Endothelial cell (in vitro differentiated cells): ENCODE measurements around the gene KNOP1. TPM values are rescaled to one million over a fixed set of nuclear protein-coding genes. Genes with fewer than 3 reads are reported as not detected.

ENCODE experiments used
- DNase-seq: peaks from one replicate; pipeline ENCODE4 v3.0.0; 2021; ENCODE audit warnings: low spot score
- H3K27ac Mint-ChIP-seq: one replicate; pipeline ENCODE4 v1.8.0; 2021; ENCODE audit warnings: mixed read lengths, inconsistent platforms; ENCODE audit not compliant: unreplicated experiment
- H3K27me3 Mint-ChIP-seq: one replicate; pipeline ENCODE4 v1.8.0; 2021; ENCODE audit warnings: mild to moderate bottlenecking, moderate library complexity, mixed read lengths, inconsistent platforms; ENCODE audit not compliant: unreplicated experiment
- H3K36me3 Mint-ChIP-seq: one replicate; pipeline ENCODE4 v1.8.0; 2021; ENCODE audit warnings: mild to moderate bottlenecking, low read depth, mixed read lengths, inconsistent platforms; ENCODE audit not compliant: unreplicated experiment
- H3K4me1 Mint-ChIP-seq: one replicate; pipeline ENCODE4 v1.8.0; 2021; ENCODE audit warnings: mild to moderate bottlenecking, mixed read lengths, inconsistent platforms; ENCODE audit not compliant: unreplicated experiment
- H3K4me3 Mint-ChIP-seq: one replicate; pipeline ENCODE4 v1.8.0; 2021; ENCODE audit warnings: mild to moderate bottlenecking, mixed read lengths, inconsistent platforms; ENCODE audit not compliant: unreplicated experiment
- H3K9me3 Mint-ChIP-seq: one replicate; pipeline ENCODE4 v1.8.0; 2021; ENCODE audit warnings: mixed read lengths, inconsistent platforms; ENCODE audit not compliant: unreplicated experiment
- total RNA-seq: library from RNA; stranded (reverse); fragmentation: NEBNext Ultra II Directional; extraction: Animal tissue kit (Norgen Biotek cat#: 25700); gene quantifications from one replicate; pipeline ENCODE4 v1.2.1, GENCODE V29; 2021; ENCODE audit not compliant: unreplicated experiment
- TF ChIP-seq, protein P1 (sequence below): fragments of 200-600 bp; sonication (generic); IDR thresholded peaks from one replicate; pipeline ENCODE4 v1.5.0; 2021; ENCODE audit warnings: antibody characterized with exemption; ENCODE audit not compliant: unreplicated experiment

Gene KNOP1
- total RNA-seq, 1 donor from 2014 or later = 36.6 TPM

DNA sequence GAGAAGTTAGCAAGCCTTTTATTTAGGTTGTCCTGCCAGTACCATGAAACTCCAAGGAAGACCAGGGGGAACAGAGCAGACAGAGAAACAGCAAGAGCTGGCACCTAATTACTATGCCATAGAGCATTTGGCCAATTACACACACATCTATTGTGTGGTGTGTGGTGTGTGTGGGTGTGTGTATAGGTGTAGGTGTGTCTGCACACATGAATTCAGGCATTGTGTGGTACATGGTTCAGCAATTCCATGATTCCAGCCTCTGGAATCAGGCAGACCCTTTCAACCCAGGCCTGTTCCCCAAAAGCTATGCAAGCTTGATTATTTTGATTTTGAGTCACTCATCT, 25.8 kb upstream of the KNOP1 start:
- Mint-ChIP-seq H3K4me1 (peaks cover 18% of the 10 kb centered on the region), H3K27ac (no peak overlapping the region), H3K4me3 (no peak overlapping the region), H3K27me3 (no peaks in the 10 kb centered on the region), H3K9me3 (no peaks in the 10 kb centered on the region), H3K36me3 (peaks cover 6% of the 10 kb centered on the region)
- TF ChIP-seq, protein P1, sequence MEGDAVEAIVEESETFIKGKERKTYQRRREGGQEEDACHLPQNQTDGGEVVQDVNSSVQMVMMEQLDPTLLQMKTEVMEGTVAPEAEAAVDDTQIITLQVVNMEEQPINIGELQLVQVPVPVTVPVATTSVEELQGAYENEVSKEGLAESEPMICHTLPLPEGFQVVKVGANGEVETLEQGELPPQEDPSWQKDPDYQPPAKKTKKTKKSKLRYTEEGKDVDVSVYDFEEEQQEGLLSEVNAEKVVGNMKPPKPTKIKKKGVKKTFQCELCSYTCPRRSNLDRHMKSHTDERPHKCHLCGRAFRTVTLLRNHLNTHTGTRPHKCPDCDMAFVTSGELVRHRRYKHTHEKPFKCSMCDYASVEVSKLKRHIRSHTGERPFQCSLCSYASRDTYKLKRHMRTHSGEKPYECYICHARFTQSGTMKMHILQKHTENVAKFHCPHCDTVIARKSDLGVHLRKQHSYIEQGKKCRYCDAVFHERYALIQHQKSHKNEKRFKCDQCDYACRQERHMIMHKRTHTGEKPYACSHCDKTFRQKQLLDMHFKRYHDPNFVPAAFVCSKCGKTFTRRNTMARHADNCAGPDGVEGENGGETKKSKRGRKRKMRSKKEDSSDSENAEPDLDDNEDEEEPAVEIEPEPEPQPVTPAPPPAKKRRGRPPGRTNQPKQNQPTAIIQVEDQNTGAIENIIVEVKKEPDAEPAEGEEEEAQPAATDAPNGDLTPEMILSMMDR = no peak
- DNase-seq = no peak

DNA sequence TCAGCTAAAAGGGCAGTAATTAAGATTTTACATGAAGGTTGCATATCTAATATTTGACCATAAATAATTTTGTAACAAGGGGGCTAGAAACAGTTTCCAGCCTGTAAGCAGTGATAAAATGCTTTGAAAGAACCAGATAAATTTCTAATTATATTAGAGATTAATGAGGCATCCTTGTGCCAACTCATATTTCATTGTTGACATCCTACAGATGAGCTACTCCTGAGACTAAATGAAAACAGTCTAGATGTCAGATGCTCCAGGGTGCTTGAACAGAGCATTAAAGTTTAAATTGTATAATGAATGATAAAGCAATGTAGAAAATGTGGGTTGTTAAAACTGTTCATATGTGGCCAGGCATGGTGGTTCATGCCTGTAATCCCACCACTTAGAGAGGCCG, 23.3 kb upstream of the KNOP1 start:
- no peak for DNase-seq
- no peak overlapping the region for H3K4me3 Mint-ChIP-seq
- TF ChIP-seq, protein P1 = no peak
- no peak overlapping the region for H3K27ac Mint-ChIP-seq
- H3K36me3 Mint-ChIP-seq = peaks cover 6% of the 10 kb centered on the region
- H3K9me3 Mint-ChIP-seq = no peaks in the 10 kb centered on the region
- peaks cover 20% of the 10 kb centered on the region for H3K4me1 Mint-ChIP-seq
- no peaks in the 10 kb centered on the region for H3K27me3 Mint-ChIP-seq

DNA sequence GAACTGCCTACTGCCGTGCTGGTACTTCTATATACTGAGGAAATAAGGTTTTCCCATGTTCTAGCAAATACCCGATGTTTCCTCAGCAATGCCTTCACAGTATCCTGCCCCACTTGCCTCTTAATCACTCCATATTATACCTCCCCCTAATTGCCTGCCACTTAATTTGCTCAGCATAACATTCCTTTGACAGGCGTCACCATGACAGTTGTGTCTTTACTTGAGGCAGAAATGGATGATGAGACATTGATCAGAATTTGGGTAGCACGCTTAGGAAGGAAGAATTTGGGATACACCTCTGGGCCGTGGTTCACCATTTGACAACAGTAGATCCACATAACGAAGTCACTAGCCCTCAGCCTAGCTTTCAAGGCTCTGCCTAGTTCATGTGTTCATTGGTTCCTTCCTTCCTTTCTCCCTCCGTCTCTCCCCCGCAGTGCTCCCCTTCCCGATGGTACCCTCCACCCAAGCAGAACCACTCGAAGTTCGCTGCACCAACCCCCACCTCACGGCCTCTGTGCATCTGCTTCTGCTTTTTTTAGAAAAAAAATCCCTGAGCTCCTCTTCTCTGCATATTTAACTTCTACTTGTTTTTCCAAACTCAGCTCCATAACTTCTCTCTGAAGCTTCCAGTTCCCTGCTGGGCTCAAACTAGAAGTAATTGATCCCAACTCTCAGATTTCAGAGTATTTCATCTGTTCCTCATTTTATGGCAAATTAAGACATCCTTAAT, 19.4 kb upstream of the KNOP1 start:
- Mint-ChIP-seq H3K36me3 (peaks cover 19% of the 10 kb centered on the region), H3K4me1 (peaks cover 15% of the 10 kb centered on the region), H3K27me3 (peaks cover 1% of the 10 kb centered on the region), H3K27ac (no peak overlapping the region), H3K9me3 (no peaks in the 10 kb centered on the region), H3K4me3 (no peak overlapping the region)
- TF ChIP-seq, protein P1 = no peak
- DNase-seq = no peak

DNA sequence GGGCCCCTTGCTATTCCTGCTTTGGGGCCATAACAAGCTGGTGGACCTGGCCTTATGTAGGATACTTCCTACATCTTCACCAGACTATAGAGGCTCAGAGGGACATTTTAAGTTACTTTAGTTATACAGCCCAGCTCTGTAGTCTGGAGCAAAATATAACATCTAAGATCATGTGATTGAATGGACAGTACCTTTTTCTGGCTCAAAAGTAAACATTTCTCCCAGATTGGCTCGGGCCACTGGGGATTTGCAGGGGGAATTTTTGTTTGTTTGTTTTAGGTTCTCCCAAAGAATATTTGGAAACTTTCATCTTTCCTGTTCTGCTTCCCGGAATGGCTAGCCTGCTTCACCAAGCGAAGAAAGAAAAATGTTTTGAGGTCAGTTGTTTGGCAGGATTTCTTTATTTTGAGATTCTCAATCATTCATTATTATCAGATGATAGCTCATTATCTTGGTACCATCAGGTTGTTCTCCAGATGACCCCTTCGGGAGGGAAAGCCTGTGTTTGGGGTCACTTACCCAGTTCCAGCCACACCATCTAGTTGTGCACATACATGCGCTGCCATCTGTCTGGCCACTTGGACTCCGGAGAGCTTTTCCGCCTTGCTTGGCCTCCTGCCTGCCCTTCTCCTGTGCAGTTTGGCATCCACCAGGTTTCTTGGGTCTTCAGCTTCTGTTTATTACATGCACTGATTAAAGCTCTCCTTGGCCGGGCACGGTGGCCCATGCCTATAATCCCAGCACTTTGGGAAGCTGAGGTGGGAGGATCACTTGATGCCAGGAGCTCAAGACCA, 17.2 kb upstream of the KNOP1 start:
- TF ChIP-seq, protein P1 = no peak
- Mint-ChIP-seq H3K27me3 (peaks cover 1% of the 10 kb centered on the region), H3K4me3 (no peak overlapping the region), H3K36me3 (peaks cover 31% of the 10 kb centered on the region), H3K27ac (no peak overlapping the region), H3K4me1 (peaks cover 8% of the 10 kb centered on the region), H3K9me3 (no peaks in the 10 kb centered on the region)
- no peak for DNase-seq

DNA sequence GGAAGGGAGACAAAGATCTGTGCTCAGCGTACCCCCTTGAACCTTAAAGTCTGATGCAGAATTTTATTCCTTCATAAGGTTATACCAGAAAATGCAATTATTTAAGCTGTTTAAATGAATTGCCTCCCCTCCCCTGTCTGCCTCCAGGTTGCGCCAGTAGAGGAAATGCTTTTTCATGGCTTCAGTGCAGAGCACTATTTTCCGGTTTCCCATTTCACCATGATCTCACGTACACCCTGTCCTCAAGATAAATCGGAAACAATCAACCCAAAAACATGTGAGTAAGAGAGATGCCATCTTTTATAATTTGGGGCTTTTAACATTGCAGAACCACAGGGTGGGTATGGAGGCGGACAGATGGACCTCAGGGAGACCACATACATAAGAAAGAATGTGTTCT, 15.5 kb upstream of the KNOP1 start:
- no peak overlapping the region for H3K27ac Mint-ChIP-seq
- no peak for DNase-seq
- peaks cover 8% of the 10 kb centered on the region for H3K4me1 Mint-ChIP-seq
- H3K4me3 Mint-ChIP-seq = no peak overlapping the region
- peaks cover 1% of the 10 kb centered on the region for H3K27me3 Mint-ChIP-seq
- TF ChIP-seq, protein P1 = no peak
- H3K9me3 Mint-ChIP-seq = no peaks in the 10 kb centered on the region
- H3K36me3 Mint-ChIP-seq = peaks cover 27% of the 10 kb centered on the region
